Stimulated activated CD8-positive, alpha-beta memory T cell treated with anti-CD3 and anti-CD28 coated beads, Interleukin-7, amount 100 ng/mL, for 1 hour (primary cell): ENCODE measurements around the gene PLXNA4.

Experiments
- DNase-seq, 2 donors: peaks; one replicate each; pipeline ENCODE4 v3.0.0-alpha.2; 2020; ENCODE audit warnings: low read depth in 2 of 2

Gene PLXNA4

DNA sequence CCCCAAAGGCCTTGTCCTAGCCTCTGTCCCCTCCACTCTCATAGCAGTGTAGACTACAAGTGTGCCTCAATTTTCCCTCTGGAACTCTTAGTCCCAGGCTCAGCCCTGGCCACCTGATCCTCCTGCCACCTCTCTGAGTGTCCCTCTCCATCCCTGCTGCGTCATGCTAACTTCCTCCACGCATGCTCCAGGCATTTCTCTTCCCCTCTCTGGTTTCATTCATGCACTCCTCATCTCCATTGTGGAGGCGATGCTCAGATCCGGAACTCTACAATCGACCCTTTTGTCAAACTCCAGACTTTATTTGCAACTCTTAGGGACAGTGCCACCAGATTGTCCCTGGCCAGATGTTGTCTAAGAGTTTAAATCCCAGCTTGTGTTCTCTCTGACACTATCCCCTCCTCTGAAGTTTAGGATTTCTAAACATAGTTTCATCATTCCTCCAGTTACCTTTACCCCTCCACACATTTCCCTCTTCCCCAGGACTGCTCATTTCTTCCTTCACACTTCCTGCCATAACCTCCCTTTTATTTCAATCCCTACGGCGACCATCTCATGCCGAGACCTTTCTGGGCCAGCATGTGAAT is 492.6 kb downstream of the PLXNA4 start:
- DNase-seq: no peak

DNA sequence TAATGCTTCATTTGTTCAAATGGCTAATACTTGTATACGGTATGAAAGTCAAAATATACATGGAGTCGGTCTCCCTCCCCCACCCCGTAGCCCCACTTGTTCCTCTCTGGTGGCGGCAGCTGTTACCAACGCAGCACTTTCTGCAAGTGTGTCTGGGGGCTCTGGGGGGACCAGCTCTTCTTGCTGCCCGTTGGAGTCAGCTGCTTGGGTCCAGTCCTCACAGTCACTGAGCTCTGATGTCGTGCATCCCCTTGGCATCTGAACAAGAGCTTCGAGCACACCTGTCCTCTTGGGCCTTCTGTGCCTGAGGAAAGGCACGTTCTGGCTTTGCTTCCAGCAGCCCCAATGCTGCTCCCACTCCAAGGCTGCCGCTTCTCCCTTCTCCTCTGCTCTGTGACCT is 493.1 kb downstream of the PLXNA4 start:
- DNase-seq: no peak

DNA sequence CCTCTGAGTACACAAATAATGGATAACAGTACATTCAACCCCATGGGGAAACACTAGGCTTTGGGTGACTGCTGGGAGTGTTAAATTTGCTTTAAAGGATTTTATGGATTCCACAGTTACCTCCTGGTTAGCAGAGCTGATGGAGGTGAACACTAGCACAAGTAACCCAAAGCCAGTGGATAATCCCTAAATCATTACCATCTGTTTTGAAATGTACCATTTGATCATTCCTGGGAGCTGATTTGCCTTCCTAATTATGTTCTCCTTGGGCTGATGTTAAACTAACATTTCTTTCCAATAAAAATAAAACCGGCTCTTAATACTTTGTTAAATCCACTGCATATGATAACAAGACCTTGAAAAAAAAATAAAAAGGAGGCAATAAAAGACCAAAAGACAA is 493.9 kb downstream of the PLXNA4 start:
- no peak for DNase-seq

DNA sequence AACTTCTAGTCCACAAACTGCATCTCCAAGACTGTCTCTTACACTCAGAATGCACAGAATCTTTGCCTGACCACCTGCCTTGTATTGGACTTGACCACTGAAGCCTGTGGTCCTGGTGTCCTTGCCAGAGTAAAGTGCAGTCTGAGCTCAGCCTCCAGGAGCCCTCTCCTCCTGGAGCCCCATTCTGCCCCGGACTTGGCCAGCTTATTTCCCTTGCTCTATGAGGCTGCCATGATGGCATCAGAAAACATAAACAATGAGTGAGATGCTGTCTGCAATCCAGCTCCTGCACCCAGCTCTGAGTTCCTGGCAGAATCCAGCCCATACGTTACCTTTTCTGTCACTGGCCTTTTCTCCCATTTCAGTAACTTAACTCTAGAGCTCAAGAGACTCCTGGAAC is 494.6 kb downstream of the PLXNA4 start:
- DNase-seq: no peak

DNA sequence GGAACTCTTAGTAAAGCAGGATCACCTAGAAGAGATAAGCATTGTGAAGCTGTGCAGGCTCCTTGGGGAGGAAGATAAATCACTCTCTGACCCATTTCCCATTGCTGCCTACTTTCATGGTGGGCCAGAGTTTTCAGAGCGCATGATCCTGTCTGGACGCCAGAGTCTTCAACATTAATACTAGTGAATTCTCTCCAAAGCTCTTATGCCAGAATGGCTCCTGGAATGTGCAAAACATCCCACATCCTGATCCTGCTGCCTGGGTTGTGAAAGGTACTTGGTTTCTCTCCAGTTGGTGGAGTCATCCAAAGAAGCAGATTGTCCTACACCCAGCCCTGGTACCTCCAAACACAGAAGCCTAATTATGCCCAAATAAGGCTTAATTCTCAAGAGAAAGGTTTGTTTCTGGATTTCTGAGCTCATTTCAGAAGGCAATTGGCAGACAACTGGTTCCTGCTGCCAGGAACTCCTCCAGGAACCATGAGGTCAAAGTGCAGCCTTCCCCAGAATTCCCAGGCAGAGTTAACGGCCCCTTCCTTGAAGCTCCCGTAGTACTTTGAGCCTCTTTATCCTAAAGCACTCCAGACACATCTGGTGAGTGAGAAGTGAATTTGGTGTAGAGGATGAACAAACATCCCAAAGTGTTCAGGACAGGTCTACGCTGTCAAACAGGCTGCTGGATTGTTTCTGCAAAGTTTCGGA is 495.2 kb downstream of the PLXNA4 start:
- no peak for DNase-seq

DNA sequence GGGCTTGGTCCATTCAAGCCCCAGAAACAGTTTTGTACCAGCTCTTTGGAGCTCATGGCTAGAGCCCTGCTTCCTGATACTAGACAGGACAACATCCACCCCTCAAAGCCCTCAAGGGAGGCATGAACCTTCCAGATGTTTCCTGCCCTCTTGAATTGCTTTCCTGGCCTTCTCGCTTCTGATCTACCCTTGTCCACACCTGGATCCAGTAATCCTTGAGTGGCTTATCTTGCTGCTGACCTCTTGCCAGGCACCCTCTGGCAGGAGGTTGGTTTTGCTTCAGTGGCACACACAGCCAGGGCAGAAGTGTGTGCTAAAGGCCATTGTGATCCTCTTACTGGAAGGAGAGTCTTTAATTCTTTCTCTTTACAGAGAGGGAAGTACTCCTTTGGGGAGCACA is 495.8 kb downstream of the PLXNA4 start:
- DNase-seq: no peak

DNA sequence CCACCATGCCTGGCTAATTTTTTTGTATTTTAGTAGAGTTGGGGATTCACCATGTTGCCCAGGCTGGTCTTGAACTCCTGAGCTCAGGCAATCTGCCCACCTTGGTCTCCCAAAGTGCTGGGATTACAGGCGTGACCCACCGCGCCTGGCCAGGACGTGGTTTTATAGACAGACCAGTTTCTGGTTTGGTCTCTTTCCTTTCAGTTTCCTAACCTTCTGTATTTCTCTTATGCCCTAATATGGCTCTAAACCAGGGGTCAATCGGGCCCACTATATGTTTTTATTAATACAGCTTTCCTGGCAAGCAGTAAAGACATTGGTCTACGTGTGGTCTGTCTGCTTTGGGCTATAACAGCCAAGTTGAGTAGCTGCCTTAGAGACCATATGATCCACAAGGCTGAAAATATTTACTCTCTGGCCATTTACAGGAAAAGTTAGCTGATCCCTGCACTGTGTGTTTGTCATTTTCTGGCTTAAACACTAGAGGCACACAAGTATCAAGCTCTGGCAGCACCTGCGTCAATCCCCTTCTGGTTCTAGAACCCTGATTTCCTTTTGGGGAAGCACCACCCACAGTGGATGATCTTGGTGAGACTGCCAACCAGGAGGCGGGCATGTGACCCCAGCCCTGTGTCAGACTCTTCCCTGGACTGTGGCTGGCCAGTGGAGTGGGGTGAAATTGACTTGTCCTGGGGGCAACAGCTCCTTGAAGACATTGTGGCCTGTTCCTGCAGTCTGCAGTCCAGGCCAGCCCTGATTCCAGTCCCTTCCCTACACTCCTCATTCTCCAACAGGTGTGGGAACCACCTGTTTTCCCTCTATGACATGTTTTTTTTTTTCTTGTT is 497.2 kb downstream of the PLXNA4 start:
- DNase-seq: no peak

DNA sequence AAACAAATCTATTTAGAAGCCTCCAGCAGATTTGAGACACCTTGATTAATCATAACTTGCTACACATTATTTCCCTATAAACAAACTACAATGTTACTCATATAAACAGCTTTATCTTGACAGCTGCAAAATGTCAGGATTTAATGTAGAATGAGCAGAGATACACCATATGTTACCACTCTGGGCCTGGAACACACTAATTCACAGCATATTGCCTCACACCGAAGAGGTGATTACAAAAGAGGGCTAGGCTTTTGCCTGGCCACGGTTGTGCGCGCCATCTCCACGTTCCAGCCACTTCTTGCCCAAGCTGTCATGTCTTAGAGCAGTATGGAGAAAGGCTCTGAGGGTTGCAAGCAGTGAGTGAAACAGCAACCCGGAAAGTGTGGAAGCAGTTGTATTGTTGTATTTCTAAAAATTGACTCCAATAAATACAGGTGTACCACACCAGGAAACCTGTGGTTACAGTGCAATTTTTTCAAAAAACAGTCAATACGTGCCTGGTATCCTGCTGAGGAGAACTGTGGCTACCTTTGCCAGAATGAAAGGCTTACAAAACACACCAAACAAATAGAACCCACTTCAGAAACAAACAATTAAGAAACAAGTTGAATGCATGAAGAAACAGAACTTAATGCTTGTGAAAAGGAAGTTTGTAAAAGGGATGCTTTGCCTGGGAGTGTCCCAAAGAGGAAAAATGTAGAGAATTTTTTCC is 498.1 kb downstream of the PLXNA4 start:
- no peak for DNase-seq

DNA sequence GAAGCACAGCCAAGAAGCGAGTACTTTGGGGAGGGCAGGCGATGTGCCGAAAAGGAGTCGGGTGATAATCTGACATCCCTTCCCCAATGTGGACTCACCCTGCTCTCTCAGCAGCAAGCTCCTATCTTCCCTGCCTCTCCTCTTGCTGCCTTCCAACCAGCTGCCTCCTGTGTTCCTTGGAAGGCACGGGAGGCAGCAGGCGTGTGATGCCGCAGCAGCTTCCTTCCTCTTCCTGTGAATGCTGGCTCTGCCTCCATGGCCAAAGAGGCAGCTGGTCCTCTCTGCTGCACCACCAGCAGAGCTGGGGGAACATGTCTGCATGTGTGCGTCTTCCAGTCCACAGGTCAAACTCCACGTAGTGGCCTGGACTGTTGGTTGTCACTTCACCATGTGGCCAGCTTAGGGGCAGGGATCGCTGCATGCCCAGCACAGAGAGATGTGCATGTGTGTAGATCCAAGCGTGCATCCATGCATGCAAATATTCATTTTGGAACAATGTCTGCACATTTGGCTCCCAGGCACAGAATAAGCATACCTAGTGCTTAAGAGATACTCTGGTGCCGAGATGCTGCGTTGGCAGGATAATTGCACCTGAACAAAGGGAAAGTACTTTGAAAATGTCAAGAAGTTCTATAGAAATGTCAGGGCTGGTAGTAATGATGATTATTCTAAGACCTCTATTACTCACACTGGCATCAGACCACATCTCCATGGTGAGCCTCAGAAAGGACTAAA is 499.8 kb downstream of the PLXNA4 start:
- no peak for DNase-seq

DNA sequence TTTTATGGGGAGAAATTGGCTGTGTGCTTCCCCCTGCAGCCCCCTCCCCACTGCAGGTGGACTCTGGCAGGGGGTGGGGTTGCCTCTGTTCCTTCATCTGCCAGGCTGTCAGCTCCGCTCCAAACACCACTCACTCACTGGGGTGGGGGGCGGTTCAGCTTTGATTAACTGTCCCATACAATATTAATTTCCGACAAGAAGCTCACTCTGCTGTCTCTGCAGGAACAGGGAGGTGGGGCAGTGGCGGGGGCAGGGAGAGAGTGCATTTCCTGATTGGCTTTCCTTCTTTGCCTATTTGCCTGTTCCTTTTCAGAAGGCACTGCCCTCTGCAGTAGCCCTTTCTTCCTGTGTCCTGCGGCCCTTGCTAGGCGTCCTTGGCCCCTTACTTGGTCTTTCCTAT is 500.8 kb downstream of the PLXNA4 start:
- DNase-seq: no peak

DNA sequence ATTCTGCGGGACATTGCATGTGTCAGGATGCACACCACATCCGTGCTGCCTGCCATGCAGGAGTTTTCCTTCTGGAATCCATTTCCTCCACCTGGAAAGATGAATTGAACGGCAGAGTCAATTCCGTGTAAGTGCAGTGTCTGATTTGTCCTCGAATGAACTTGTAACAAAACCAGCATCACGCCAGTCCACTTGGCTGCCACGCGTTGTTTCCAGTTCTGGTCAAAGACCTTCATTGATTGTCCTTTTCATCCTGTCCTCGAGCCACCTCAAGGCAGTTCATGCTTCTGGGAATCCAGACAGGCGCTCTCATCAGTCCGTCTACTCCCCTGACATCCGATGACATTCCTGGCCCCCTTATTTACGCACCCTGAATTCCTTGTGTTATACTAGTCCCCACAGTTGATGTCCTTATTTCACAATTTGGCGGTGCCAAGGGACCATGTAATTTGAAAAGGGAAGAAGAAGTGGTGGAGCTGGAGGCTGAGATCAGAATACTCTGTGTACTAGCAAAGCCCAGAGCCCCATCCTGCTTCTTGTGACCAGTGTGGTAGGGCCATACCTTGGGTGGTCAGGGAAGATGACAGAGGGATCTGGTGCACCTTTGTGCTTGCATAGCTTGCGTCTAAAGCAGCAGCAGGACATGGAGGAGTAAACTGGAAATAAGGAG is 502.2 kb downstream of the PLXNA4 start:
- DNase-seq: no peak
